Measurements from ENCODE around the gene OR6X1.
A peak's percentile ranks its signal among the peaks of the same experiment; 100 is the strongest.

OR6X1 gene

DNA sequence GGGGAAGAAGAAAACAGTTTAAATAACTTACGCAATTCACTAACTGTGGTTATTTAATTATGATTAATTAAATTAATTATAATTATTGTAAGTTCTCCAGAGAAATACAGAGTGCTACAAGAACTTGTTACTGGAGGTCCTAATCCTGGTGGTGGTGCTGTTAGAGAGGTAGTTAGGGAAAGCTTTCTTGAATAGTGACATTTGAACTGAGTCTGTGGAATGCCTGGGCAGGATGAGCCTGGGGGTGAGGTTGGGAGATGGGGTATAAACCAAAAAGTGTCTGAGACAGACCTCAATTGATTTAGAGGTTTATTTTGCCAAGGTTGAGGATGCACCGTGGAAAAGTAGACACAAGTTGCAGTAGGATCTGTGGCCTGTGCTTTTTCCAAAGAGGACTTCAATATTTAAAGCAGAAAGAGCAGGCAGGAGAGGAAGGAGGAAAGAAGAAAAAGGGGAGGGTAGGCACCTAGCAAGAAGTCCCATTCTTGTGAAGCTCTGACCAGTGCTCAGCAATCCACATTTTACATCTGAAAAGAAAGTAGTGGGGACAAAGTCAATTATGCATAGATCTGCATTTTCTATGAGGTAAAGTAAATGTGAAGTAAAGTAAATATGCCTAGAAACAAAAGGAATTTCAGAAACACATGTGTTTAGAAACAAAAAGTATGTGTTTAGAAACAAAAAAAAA lies 8.4 kb downstream of the OR6X1 start:
- TF ChIP-seq, protein P1, sequence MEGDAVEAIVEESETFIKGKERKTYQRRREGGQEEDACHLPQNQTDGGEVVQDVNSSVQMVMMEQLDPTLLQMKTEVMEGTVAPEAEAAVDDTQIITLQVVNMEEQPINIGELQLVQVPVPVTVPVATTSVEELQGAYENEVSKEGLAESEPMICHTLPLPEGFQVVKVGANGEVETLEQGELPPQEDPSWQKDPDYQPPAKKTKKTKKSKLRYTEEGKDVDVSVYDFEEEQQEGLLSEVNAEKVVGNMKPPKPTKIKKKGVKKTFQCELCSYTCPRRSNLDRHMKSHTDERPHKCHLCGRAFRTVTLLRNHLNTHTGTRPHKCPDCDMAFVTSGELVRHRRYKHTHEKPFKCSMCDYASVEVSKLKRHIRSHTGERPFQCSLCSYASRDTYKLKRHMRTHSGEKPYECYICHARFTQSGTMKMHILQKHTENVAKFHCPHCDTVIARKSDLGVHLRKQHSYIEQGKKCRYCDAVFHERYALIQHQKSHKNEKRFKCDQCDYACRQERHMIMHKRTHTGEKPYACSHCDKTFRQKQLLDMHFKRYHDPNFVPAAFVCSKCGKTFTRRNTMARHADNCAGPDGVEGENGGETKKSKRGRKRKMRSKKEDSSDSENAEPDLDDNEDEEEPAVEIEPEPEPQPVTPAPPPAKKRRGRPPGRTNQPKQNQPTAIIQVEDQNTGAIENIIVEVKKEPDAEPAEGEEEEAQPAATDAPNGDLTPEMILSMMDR (IDR thresholded peaks at IDR 0.05; ENCODE audit: low read depth, low read length): no peak
- H3K4me3 ChIP-seq (ENCODE audit: low read depth, low read length): no peak overlapping the region
- in situ Hi-C loops (cut with HindIII; ENCODE audit: low sequenced_read_pairs): no loop called here
- DNase-seq (ENCODE audit: low read depth, low spot score): no peak

DNA sequence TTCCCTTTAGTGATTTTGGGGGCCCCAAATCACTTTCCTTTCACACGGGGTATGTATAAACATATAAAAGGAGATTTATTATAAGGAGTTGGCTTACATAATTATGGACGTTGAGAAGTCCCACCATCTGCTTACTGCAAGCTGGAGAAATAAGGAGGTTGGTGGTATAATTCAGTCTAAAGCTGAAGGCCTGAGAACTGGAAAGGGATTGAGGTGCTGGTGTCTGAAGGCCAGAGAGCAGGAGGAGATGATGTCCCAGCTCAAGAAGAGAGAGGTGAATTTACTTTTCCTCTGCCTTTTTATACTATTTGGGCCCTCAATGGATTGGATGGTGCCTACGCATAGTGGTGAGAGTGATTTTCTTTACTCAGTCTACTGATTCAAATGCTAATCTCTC lies 11.6 kb downstream of the OR6X1 start:
- H3K4me3 ChIP-seq (ENCODE audit: low read depth, low read length): no peak overlapping the region
- in situ Hi-C loops (cut with HindIII; ENCODE audit: low sequenced_read_pairs): no loop called here
- DNase-seq (ENCODE audit: low read depth, low spot score): no peak
- TF ChIP-seq, protein P1 (IDR thresholded peaks at IDR 0.05; ENCODE audit: low read depth, low read length): no peak

DNA sequence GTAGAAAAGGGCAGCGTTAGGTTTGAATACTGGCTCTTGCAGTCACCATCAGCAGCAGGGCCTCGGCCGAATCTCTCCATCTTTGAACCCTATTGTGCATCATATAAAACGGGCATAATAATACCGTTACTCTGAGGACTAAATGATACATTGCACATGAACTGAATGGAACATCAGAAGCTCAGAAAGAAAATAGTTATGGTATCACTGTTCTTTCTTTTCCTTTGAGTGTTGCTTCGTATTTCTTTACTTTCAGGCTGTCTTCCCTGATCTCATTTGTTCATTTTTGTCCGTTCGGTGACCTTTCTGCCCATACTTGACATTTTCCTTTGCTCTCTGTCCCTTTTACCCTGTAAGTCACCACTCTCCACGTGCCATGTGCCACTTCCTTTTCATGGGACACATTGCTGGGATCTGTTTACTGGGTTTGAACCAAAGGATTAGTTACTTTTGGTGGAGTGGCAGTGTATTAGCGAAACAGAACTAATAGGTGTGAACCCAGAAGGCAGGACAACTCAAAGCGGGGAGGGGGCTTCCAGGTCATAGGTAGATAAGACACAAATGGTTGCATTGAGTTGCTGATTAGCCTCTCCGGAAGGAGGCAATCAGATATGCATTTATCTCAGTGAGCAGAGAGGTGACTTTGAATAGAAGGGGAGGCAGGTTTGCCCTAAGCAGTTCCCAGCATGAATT lies 12.1 kb downstream of the OR6X1 start:
- TF ChIP-seq, protein P1 (IDR thresholded peaks at IDR 0.05; ENCODE audit: low read depth, low read length): no peak
- no peak for DNase-seq (ENCODE audit: low read depth, low spot score)
- H3K4me3 ChIP-seq (ENCODE audit: low read depth, low read length): peak overlapping the region; percentile 83
- in situ Hi-C loops (cut with HindIII; ENCODE audit: low sequenced_read_pairs): no loop called here

DNA sequence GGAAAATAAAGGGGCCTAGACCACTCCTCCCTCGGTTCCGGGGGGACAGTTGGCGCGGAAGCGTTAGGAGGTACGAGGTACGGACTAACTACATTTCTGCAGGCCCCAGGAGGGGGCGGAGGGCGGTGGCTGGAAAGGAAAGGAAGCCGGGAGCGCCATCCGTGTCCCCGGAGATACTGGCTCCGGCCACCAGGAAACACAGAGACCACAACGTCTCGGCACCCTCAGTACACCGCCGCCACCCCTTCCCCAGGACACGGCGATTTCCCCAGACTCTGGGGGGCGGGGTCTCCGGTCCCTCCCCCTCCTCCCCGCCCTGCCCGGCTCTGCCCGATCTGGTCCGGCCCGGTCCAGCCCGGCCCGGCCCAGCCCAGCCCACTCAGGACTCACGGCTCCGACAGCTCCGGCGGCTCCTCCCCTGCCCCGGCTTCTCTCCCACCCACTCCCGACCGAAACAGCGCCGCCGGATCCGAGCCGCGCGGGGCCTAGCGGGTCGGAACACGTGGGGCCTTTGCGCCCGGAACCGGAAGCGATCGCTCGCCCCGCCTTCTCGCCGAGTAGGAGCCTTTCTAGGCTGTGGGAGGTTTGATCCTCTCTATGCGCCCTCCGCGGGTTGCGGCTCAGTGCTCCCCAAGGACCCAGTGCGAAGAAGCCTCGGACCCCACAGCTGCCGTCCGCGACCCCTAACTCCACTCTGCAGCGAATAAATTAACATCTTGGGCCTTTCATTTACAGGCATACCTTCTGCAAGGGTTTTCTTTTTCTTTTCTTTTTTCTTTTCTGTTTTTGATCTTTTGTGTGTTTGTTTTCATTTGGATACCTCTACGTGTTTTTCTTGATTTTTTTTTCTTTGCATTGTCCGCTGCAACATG lies 12.9 kb downstream of the OR6X1 start, which contains the start of gene ZNF202:
Gene ZNF202 (minus strand): TSS at position 502 of the 872 bp plus-strand sequence. CDS start 10,772 bp downstream, outside the sequence.
- TF ChIP-seq, protein P1 (IDR thresholded peaks at IDR 0.05; ENCODE audit: low read depth, low read length): peak; percentile 13
- in situ Hi-C loops (cut with HindIII; ENCODE audit: low sequenced_read_pairs): no loop called here
- peak; percentile 90 for DNase-seq (ENCODE audit: low read depth, low spot score)
- peak within 1 kb of the TSS; percentile 83 for H3K4me3 ChIP-seq (ENCODE audit: low read depth, low read length)

DNA sequence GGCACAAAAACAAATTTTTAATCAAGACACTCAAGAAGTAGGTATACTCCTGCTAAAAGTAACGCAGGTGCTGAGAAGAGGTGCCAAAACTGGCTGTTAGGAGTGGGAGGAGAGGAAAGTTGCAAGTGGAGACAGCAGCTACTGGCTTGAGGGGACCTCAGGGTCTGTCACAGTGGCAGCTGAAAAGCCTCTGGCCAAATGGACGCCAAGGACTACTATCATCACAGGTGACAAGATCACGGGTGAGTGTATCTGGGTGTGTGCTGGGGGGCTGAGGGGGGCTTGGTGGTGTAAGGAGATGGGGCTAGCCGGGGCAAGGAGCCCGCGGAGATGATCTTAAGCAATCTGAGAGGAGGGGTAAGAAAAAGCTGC lies 13.5 kb downstream of the OR6X1 start:
- TF ChIP-seq, protein P1 (IDR thresholded peaks at IDR 0.05; ENCODE audit: low read depth, low read length): no peak
- in situ Hi-C loops (cut with HindIII; ENCODE audit: low sequenced_read_pairs): no loop called here
- H3K4me3 ChIP-seq (ENCODE audit: low read depth, low read length): peak overlapping the region; percentile 83
- no peak for DNase-seq (ENCODE audit: low read depth, low spot score)

DNA sequence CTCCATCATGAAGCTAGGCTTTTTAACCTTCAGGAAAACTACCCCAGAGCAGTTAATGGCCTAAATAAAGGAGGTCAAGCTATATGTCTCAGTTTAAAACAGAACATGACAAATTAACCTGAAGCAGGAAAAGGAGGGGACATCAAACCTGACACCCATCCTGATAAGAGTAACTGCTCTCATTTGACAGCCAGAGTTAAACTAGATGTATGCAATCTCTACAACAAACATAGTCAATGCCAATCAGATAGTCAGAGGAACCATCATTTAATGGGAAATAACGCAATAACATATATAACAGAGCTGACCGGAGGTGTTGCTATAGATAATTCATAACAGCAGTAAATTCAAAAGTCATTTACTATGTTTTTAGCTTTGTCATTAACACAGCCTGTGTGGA lies 15.9 kb downstream of the OR6X1 start:
- no peak for DNase-seq (ENCODE audit: low read depth, low spot score)
- H3K4me3 ChIP-seq (ENCODE audit: low read depth, low read length): no peak overlapping the region
- in situ Hi-C loops (cut with HindIII; ENCODE audit: low sequenced_read_pairs): no loop called here
- TF ChIP-seq, protein P1 (IDR thresholded peaks at IDR 0.05; ENCODE audit: low read depth, low read length): no peak

Measured in astrocyte of the spinal cord (primary cell).